ENCODE measurements around the gene SPOCK1. TPM values are rescaled to one million over a fixed set of nuclear protein-coding genes. Genes with fewer than 3 reads are reported as not detected.

Gene SPOCK1
- total and polyA plus RNA-seq, 2 of the 4 experiments (the other 2 are of a cell fraction): 5.0 to 20.3 TPM

- Histone ChIP-seq H3K9ac (ENCODE audit: low read depth, low read length) (no peak overlapping the region), H2AFZ (replicated peaks; ENCODE audit: low read length, poor library complexity) (no peak overlapping the region), H3K4me2 (ENCODE audit: low read depth, low read length) (no peak overlapping the region), H4K91ac (ENCODE audit: insufficient read depth, low read depth, low read length) (no peak overlapping the region), H4K8ac (ENCODE audit: low read depth in 2 of 2, low read length in 2 of 2) (peak overlapping the region in 1 of 2 experiments; percentile 47; a peak in 2 of 4 replicates), H3K79me1 (ENCODE audit: low read depth in 1 of 2, low read length in 2 of 2) (no peaks in the 10 kb centered on the region), H3K27ac (ENCODE audit: insufficient read depth, low read length) (0 out of 2 replicates have a peak overlapping the region, but pooled peaks have one; percentile 49), H3K56ac (ENCODE audit: extremely low read depth, insufficient read depth, low read length) (no peak overlapping the region), H3K4me1 (ENCODE audit: control insufficient read depth, insufficient read depth, low read length) (peaks cover 4% of the 10 kb centered on the region; the same call in 1 of the 2 replicates), H2BK5ac (ENCODE audit: low read depth, low read length, poor library complexity, severe bottlenecking) (peak overlapping the region; percentile 63), H2AK5ac (ENCODE audit: low read depth, low read length) (no peak overlapping the region), H4K5ac (ENCODE audit: low read depth, low read length) (no peak overlapping the region; the same call in 1 of the 2 replicates), H3K4ac (ENCODE audit: low read depth, low read length) (peak overlapping the region; percentile 40), H4K20me1 (ENCODE audit: insufficient read depth, low read length) (no peaks in the 10 kb centered on the region), H3K14ac (replicated peaks; ENCODE audit: low read depth, low read length) (no peak overlapping the region; the same call in 1 of the 2 replicates), H2BK15ac (ENCODE audit: low read depth, low read length) (peak overlapping the region; percentile 54; the same call in 1 of the 3 replicates), H3K36me3 (ENCODE audit: control insufficient read depth, insufficient read depth, low read length) (no peaks in the 10 kb centered on the region), H2BK120ac (ENCODE audit: low read depth, low read length) (peak overlapping the region; percentile 74), H3K27me3 (ENCODE audit: control insufficient read depth, insufficient read depth, low read length) (no peaks in the 10 kb centered on the region), H3K18ac (ENCODE audit: low read depth, low read length) (peak overlapping the region; percentile 39; the same call in 1 of the 2 replicates), H3K9me3 (ENCODE audit: control insufficient read depth, insufficient read depth, low read length) (no peaks in the 10 kb centered on the region), H3K23ac (ENCODE audit: low read depth, low read length) (peak overlapping the region; percentile 25; the same call in 1 of the 2 replicates), H3K9me1 (ENCODE audit: insufficient read depth, low read length) (peaks cover 6% of the 10 kb centered on the region; the same call in 1 of the 2 replicates), H3K4me3 (ENCODE audit: insufficient read depth, low read depth, low read length) (no peak overlapping the region), H2AK9ac (replicated peaks; ENCODE audit: low read depth, low read length, poor library complexity) (no peak overlapping the region), H2BK20ac (ENCODE audit: low read depth, low read length) (peak overlapping the region; percentile 64; the same call in 1 of the 2 replicates)
- intact Hi-C loops (cut with micrococcal nuclease): no loop called here
- DNase-seq: peak; percentile 19
- dilution Hi-C loops (cut with HindIII; ENCODE audit: low sequenced_read_pairs, unreplicated experiment): no loop called here
- ATAC-seq (ENCODE audit: low read depth): peak; percentile 40
- peak; percentile 47; the same call in 1 of the 2 replicates for TF ChIP-seq CEBPB (IDR thresholded peaks at IDR 0.05; ENCODE audit: low read depth, low read length)
- no peak for TF ChIP-seq FOS (IDR thresholded peaks at IDR 0.05; ENCODE audit: low read depth, low read length)
- no peak for TF ChIP-seq POLR2A (IDR thresholded peaks at IDR 0.05; ENCODE audit: low read depth, low read length)
- TF ChIP-seq NFE2L2 (IDR thresholded peaks at IDR 0.05; ENCODE audit: low read depth, low read length): no peak
- TF ChIP-seq, protein P1, sequence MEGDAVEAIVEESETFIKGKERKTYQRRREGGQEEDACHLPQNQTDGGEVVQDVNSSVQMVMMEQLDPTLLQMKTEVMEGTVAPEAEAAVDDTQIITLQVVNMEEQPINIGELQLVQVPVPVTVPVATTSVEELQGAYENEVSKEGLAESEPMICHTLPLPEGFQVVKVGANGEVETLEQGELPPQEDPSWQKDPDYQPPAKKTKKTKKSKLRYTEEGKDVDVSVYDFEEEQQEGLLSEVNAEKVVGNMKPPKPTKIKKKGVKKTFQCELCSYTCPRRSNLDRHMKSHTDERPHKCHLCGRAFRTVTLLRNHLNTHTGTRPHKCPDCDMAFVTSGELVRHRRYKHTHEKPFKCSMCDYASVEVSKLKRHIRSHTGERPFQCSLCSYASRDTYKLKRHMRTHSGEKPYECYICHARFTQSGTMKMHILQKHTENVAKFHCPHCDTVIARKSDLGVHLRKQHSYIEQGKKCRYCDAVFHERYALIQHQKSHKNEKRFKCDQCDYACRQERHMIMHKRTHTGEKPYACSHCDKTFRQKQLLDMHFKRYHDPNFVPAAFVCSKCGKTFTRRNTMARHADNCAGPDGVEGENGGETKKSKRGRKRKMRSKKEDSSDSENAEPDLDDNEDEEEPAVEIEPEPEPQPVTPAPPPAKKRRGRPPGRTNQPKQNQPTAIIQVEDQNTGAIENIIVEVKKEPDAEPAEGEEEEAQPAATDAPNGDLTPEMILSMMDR (conservative IDR thresholded peaks at IDR 0.05; ENCODE audit: low read depth, low read length): no peak
- no peak for TF ChIP-seq USF2 (IDR thresholded peaks at IDR 0.05; ENCODE audit: low read depth, low read length)
- no peak for TF ChIP-seq BHLHE40 (IDR thresholded peaks at IDR 0.05; ENCODE audit: low read depth, low read length)
- POLR2A ChIA-PET (ENCODE audit: unreplicated experiment): no interaction called here
- no TSS peak for BruUV-seq (replicated peaks)
- in situ Hi-C loops (cut with MboI; ENCODE audit: low sequenced_read_pairs): no loop called here
- CTCF ChIA-PET: interaction anchor here (0.9 kb wide), 1 partner anchor 14 kb away, joined by 3 read pairs; no protein-coding TSS in a partner anchor
These were observed 308.7 kb downstream of the SPOCK1 start for GRCh38 chr5:137190441-137190840.

Data from IMR-90 (cell line).